ENCODE measurements around the gene ABCD1.
"Not testable (repeated sequence)": the region's sequence is repeated elsewhere in the genome, so short reads cannot be mapped to it uniquely, and the experiment has no call there.

ABCD1 gene

DNA sequence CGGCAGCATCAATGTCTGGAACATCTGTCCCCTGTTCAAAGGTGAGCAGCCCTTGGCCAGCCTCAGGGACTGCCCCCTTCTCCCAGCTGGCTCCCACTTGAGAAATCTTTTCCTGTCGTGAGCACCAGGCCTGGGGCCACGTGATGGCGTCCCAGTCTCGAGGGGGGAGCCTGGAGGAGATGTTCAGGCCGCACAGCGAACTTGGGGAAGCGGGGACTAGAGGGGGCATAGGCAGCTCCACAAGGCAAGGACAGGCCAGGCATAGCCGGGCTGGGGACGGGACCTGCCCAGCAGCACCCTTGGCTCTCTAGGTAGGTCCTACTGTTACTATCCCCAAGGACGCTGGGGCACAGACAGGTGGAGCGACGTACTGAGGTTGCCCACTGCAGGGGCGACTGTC is 34.2 kb upstream of the ABCD1 start:
- H3K4me3 Mint-ChIP-seq: no peak overlapping the region
- no peaks in the 10 kb centered on the region for H3K36me3 Mint-ChIP-seq (ENCODE audit: low read depth)
- no peaks in the 10 kb centered on the region for H3K4me1 Mint-ChIP-seq
- ATAC-seq (no peak), DNase-seq (no peak)
- no peak overlapping the region for H3K27ac Mint-ChIP-seq
- H3K27me3 Mint-ChIP-seq: peaks cover 11% of the 10 kb centered on the region
- no peaks in the 10 kb centered on the region for H3K9me3 Mint-ChIP-seq

DNA sequence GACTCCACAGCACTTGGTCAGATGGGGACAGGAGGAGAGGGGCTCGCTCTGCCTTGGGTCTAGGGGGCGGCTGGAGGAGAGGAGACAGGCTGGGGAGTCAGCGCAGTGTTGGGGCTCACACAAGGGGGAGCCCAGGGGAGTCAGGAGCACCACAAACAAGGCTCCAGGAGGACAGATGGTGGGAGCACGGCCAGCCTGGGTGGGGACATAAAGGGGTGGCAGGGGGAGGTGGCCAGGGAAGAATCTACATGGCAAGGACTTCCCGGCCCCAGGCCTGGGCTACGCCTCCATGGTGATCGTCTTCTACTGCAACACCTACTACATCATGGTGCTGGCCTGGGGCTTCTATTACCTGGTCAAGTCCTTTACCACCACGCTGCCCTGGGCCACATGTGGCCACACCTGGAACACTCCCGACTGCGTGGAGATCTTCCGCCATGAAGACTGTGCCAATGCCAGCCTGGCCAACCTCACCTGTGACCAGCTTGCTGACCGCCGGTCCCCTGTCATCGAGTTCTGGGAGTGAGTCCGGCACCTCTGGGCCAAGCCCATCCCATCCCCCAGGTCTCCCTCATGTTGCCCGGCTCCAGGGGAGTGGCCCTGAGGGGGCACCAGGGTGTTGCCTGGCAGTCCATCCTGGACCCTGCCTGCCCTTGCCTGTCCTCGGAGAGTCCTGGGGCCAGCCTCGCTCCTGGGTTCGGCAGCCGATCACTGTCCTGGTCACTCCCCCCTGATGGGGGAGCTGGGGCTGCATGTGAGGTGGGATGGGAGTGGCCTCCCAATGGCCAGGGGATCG is 33.4 kb upstream of the ABCD1 start:
- H3K4me3 Mint-ChIP-seq; DNase-seq; H3K27me3 Mint-ChIP-seq; H3K9me3 Mint-ChIP-seq; ATAC-seq; H3K4me1 Mint-ChIP-seq; H3K27ac Mint-ChIP-seq; H3K36me3 Mint-ChIP-seq (ENCODE audit: low read depth): not testable (repeated sequence)

DNA sequence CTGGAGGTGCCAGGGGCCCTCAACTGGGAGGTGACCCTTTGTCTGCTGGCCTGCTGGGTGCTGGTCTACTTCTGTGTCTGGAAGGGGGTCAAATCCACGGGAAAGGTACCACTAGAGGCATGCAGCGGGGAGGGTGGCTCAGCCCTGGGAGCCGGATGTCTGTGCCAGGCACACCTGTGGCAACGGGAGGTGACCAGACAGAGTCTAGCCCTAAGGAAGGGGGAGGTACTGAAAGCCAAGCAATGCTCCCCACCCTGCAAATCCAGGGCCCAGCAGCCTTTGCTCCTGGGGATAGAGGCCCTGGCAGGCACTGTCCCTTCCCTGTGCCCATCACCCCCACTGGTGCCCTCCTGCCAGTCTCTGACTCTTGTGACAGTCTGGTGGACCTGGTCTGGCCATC is 32.7 kb upstream of the ABCD1 start:
- DNase-seq (no peak), ATAC-seq (no peak)
- Mint-ChIP-seq H3K27ac (no peak overlapping the region), H3K9me3 (no peaks in the 10 kb centered on the region), H3K4me1 (no peaks in the 10 kb centered on the region), H3K36me3 (ENCODE audit: low read depth) (no peaks in the 10 kb centered on the region), H3K27me3 (peaks cover 3% of the 10 kb centered on the region), H3K4me3 (no peak overlapping the region)

DNA sequence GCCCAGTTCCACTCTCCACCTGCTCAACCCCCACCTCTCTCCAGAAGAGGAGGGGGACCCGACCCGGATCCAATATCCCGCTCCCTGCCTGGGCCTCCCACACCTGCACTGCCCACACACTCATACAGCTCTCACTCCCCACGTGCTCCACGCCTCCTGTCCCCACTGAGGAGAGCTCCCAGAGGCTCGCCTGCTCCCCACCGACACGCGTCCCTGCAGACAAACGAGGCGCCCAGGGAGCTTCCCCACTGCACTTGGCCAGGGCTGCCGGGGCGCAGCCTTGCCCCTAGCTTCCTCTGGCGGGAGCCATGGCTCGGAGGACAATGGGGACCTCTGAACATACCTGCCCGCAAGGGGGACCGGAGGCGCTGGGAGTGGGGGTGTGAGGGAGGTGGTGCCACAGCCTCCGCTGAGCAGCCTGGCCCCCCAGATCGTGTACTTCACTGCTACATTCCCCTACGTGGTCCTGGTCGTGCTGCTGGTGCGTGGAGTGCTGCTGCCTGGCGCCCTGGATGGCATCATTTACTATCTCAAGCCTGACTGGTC is 32.0 kb upstream of the ABCD1 start:
- Mint-ChIP-seq H3K4me1 (no peaks in the 10 kb centered on the region), H3K4me3 (no peak overlapping the region), H3K27me3 (peaks cover 3% of the 10 kb centered on the region), H3K27ac (no peak overlapping the region), H3K36me3 (ENCODE audit: low read depth) (peaks cover 6% of the 10 kb centered on the region), H3K9me3 (no peaks in the 10 kb centered on the region)
- ATAC-seq (no peak), DNase-seq (no peak)

DNA sequence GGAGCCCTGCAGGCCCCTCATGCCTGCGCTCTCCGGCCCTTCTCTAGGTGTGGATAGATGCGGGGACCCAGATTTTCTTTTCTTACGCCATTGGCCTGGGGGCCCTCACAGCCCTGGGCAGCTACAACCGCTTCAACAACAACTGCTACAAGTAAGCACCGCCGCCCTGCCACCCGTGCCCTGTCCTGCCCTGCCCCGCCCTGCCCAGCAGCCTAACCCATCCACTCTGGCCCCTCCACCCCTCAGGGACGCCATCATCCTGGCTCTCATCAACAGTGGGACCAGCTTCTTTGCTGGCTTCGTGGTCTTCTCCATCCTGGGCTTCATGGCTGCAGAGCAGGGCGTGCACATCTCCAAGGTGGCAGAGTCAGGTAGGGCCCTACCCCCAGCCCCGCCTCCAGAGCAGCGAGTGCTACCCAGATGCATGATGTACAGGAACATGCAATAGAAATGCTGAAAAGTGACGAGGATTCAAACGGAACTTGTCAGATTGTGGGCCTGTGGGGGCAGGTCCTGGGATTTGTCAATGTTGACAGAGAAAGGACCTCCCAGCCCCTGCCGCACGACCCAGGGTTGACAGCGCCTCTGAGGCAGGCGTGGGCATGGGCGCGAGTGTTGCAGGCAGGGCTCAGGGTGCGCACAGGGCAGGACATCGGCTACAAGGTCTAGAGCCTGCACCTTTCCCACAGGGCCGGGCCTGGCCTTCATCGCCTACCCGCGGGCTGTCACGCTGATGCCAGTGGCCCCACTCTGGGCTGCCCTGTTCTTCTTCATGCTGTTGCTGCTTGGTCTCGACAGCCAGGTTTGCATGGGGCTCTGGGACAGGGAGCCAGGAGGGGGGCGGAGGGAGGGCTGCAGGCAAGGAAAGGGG is 31.2 kb upstream of the ABCD1 start:
- H3K27ac Mint-ChIP-seq: no peak overlapping the region
- H3K27me3 Mint-ChIP-seq: peaks cover 3% of the 10 kb centered on the region
- no peak overlapping the region for H3K4me3 Mint-ChIP-seq
- no peaks in the 10 kb centered on the region for H3K9me3 Mint-ChIP-seq
- DNase-seq: no peak
- ATAC-seq: no peak
- no peaks in the 10 kb centered on the region for H3K4me1 Mint-ChIP-seq
- peaks cover 7% of the 10 kb centered on the region for H3K36me3 Mint-ChIP-seq (ENCODE audit: low read depth)

DNA sequence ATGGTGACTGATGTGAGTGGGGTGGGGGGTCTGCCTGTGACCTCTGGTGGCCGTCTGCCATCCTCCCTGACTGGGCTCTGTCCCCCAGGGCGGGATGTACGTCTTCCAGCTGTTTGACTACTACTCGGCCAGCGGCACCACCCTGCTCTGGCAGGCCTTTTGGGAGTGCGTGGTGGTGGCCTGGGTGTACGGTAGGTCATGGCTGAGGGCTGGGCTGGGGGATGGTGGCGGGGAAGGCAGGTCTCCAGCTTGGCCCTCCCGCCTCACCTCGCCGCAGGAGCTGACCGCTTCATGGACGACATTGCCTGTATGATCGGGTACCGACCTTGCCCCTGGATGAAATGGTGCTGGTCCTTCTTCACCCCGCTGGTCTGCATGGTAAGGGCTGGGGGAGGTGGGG is 30.4 kb upstream of the ABCD1 start:
- not testable (repeated sequence) for DNase-seq, H3K27me3 Mint-ChIP-seq, H3K4me3 Mint-ChIP-seq, H3K27ac Mint-ChIP-seq, H3K9me3 Mint-ChIP-seq, ATAC-seq, H3K4me1 Mint-ChIP-seq
- H3K36me3 Mint-ChIP-seq (ENCODE audit: low read depth): peaks cover 10% of the 10 kb centered on the region

DNA sequence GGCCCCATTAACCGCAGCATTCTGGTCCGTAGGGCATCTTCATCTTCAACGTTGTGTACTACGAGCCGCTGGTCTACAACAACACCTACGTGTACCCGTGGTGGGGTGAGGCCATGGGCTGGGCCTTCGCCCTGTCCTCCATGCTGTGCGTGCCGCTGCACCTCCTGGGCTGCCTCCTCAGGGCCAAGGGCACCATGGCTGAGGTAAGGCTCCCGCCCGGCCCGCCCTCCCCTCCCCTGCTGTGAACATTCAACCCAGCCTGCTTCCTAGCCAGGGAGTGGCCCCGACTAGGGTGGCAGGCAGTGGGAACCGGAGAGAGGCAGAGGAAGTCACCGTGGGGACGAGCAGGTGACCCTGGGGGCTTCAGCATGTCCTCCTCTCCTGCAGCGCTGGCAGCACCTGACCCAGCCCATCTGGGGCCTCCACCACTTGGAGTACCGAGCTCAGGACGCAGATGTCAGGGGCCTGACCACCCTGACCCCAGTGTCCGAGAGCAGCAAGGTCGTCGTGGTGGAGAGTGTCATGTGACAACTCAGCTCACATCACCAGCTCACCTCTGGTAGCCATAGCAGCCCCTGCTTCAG is 29.9 kb upstream of the ABCD1 start:
- H3K36me3 Mint-ChIP-seq (ENCODE audit: low read depth): peaks cover 10% of the 10 kb centered on the region
- no peak overlapping the region for H3K4me3 Mint-ChIP-seq
- DNase-seq (no peak), ATAC-seq (no peak)
- H3K27me3 Mint-ChIP-seq: peaks cover under 1% of the 10 kb centered on the region
- H3K9me3 Mint-ChIP-seq: no peaks in the 10 kb centered on the region
- H3K4me1 Mint-ChIP-seq: no peaks in the 10 kb centered on the region
- H3K27ac Mint-ChIP-seq: no peak overlapping the region

DNA sequence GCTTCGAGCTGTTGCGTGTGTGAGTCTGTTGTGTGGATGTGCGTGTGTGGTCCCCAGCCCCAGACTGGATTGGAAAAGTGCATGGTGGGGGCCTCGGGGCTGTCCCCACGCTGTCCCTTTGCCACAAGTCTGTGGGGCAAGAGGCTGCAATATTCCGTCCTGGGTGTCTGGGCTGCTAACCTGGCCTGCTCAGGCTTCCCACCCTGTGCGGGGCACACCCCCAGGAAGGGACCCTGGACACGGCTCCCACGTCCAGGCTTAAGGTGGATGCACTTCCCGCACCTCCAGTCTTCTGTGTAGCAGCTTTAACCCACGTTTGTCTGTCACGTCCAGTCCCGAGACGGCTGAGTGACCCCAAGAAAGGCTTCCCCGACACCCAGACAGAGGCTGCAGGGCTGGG is 28.6 kb upstream of the ABCD1 start:
- Mint-ChIP-seq H3K9me3 (no peaks in the 10 kb centered on the region), H3K4me3 (no peak overlapping the region), H3K27ac (no peak overlapping the region), H3K4me1 (no peaks in the 10 kb centered on the region), H3K27me3 (no peaks in the 10 kb centered on the region), H3K36me3 (ENCODE audit: low read depth) (peaks cover 10% of the 10 kb centered on the region)
- DNase-seq (no peak), ATAC-seq (no peak)

DNA sequence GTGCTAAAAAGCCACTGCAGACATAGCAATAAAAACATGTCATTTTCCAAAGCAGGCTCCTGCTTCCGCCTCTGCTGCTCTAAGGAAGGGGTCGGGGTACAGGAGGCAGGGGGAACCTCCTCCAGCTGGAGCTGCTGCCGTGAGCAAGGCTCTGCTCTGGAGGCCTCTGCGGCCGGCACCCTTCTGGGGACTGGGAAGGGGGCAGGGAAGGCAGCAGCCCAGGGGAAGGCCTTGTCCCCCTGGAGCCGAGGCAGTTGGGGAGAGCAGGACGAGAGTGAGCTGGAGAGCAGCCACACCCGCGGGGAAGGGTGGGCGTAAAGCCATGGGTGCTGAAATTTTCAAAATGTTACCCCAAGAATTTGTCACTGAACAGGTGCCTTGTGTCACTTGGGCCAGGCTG is 28.1 kb upstream of the ABCD1 start:
- not testable (repeated sequence) for H3K4me3 Mint-ChIP-seq, H3K9me3 Mint-ChIP-seq, H3K4me1 Mint-ChIP-seq, H3K27me3 Mint-ChIP-seq, ATAC-seq, DNase-seq, H3K27ac Mint-ChIP-seq
- H3K36me3 Mint-ChIP-seq (ENCODE audit: low read depth): peaks cover 10% of the 10 kb centered on the region

DNA sequence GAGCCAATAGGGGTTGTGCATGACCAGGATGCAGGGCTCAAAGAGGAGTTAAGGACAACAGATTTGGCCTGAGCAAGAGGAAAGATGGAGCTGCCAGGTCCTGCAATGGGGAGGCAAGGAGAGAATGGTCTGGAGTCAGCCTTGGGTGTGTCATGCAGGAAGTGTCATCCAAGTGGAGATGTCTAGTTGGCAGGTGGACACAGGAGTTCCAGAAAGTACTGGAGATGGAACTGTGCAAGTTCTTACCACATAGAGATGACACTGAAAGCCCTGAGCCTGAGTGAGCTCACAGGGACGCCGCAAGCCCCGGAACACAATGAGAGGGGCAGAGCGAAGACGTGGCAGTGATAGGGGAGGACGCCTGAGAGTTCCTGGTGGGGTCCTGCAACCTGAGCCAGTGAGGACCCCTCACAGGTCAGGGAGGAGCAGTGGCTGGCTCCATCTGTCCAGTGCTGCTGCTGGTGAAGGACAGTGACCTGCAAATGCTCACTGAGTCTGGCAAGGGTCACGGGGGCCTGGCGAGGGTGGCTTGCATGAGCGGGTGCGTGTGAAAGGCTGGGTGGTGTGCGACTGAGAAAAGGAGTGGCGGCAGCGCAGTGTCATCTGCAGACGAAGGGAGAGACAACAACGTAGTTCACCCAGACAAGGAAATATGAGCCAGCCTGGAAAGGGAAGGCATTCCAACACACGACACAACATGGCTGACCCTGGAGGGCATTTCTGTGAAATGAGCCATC is 27.5 kb upstream of the ABCD1 start:
- H3K27me3 Mint-ChIP-seq, H3K27ac Mint-ChIP-seq, H3K4me3 Mint-ChIP-seq, H3K4me1 Mint-ChIP-seq, DNase-seq, ATAC-seq, H3K9me3 Mint-ChIP-seq: not testable (repeated sequence)
- peaks cover 10% of the 10 kb centered on the region for H3K36me3 Mint-ChIP-seq (ENCODE audit: low read depth)

DNA sequence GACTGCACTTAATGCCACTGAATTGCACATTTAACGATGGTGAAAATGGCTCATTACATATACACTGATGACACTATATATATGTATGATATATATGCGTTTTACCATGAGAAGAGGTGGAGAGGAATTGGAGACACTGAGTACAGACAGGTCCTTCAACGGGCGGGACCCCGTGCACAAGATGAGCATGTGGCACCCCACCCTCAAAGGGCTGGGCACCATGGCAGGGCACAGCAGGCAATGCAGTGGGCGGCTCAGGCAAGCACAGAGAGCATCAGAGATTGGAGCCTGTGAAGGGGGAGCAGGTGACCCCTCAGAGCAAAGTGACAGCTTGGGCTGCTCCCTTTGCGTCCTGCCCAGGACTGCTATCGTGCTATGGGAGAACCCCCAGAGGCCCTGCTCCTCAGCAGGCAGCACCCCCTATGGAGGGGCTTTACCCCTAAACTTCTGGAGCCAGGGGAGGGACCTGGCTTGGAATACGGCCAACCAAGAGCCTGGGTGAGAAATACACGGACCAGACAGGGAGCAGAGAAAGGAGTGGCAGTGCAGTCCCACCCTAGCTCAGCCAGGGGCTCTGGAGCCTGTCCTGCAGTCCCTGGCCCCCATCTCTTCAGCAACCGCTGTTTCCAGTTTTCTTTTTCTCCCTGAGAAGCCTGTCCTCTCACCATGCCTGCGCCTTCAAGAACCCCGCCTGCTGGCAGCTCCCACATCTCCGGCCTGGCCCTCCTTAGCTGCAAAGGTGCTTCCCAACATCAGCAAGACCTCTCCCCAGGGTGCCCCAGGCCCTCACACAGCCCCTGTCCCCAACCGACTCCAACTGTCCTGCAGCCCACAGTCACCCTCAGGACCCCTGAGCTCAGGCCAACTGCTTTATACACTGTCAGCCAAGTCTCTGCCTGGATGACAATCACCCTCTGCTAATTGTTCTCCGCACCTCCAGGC is 26.5 kb upstream of the ABCD1 start:
- DNase-seq: no peak
- H3K4me3 Mint-ChIP-seq: no peak overlapping the region
- ATAC-seq: no peak
- no peaks in the 10 kb centered on the region for H3K4me1 Mint-ChIP-seq
- H3K36me3 Mint-ChIP-seq (ENCODE audit: low read depth): peaks cover 10% of the 10 kb centered on the region
- H3K27me3 Mint-ChIP-seq: no peaks in the 10 kb centered on the region
- H3K9me3 Mint-ChIP-seq: no peaks in the 10 kb centered on the region
- H3K27ac Mint-ChIP-seq: no peak overlapping the region

DNA sequence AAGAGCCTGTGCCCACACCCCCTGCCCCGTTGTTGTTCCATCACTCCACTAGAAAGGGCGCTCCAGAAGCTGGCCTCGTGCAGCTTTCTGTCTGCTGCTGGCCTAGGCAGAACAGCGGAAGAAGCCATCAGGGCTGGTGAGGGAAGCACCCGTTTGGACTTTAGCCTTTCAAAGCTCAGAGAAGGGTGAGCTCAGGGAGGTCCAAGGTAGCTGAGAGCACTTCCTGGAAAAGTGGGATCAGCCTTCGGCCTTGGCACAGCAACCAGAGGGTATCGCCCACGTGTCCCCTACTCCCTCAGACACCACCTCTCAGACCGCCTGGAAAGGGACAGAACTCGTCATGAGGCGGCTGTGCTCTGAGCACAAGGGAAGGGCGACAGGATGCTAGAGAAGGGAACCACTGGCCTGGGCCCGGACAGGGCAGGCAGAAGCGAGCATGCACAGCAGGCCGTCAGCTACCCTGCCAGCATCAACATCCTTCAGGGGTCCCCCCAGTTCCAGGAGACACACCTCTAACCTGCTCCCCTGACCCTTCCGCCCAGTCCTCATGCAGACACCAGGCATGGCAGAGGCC is 25.4 kb upstream of the ABCD1 start:
- not testable (repeated sequence) for DNase-seq, H3K4me3 Mint-ChIP-seq, H3K27ac Mint-ChIP-seq, ATAC-seq, H3K4me1 Mint-ChIP-seq, H3K27me3 Mint-ChIP-seq, H3K9me3 Mint-ChIP-seq
- peaks cover 10% of the 10 kb centered on the region for H3K36me3 Mint-ChIP-seq (ENCODE audit: low read depth)

DNA sequence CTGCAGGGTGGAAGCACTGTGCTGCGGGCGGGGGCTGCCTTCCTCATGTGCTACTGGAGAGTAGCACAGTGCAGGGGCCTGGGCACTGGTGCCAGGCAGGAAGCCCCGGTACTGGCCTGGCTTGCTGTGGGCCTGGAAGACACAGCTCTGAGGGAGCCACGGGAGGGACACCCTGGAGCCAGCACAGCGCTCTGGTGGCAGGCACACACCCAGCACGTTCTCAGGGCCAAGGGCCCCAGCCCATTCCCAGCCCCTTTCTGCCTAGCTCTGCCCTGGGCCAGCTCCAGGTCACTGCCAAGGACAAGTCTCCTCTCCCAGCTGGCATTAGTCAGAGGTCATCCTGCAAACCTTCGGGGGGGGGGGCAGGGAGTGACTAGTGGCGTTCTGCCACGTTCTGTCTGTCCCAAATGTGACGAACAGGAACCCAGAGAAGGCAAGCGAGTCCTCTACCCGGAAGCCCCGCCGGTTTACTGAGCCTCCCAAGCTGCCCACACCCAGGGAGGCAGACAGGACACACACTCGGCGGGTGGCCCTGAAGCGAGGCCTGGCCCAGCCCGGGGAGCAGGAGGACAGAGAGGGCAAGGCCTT is 24.8 kb upstream of the ABCD1 start:
- H3K9me3 Mint-ChIP-seq, H3K27me3 Mint-ChIP-seq, H3K27ac Mint-ChIP-seq, H3K4me1 Mint-ChIP-seq, ATAC-seq, H3K4me3 Mint-ChIP-seq, DNase-seq: not testable (repeated sequence)
- peaks cover 10% of the 10 kb centered on the region for H3K36me3 Mint-ChIP-seq (ENCODE audit: low read depth)
